HG03558 (cell line): Measurements from ENCODE around the gene MBD3L4.
"Not testable (repeated sequence)": the region's sequence is repeated elsewhere in the genome, so short reads cannot be mapped to it uniquely, and the experiment has no call there.

Experiments used
- ATAC-seq: cut with Tn5 transposase; IDR thresholded peaks from one replicate; pipeline ENCODE4 v1.9.1; 2021; ENCODE audit warnings: moderate number of reproducible peaks; ENCODE audit not compliant: unreplicated experiment; ENCODE audit errors: extremely low read depth

MBD3L4 gene

GRCh38 chr19:7040079-7040478, at the start of gene MBD3L4:
TSS of gene MBD3L4 (minus strand) at chr19:7040179. CDS start at chr19:7040144, 35 bp downstream.
- ATAC-seq: not testable (repeated sequence)

GRCh38 chr19:7088999-7089398, 49.0 kb upstream of the MBD3L4 start:
- ATAC-seq: no peak

GRCh38 chr19:7083076-7083956, 43.3 kb upstream of the MBD3L4 start:
- ATAC-seq: no peak

- ATAC-seq: no peak
These were observed 38.0 kb upstream of the MBD3L4 start for GRCh38 chr19:7078008-7078407.

GRCh38 chr19:7076151-7076550, 36.2 kb upstream of the MBD3L4 start:
- no peak for ATAC-seq

GRCh38 chr19:7074705-7075282, 34.8 kb upstream of the MBD3L4 start:
- no peak for ATAC-seq

- ATAC-seq: no peak
These were observed 32.6 kb upstream of the MBD3L4 start for GRCh38 chr19:7072541-7072940.

GRCh38 chr19:7069904-7070226, 29.9 kb upstream of the MBD3L4 start:
- ATAC-seq: no peak

- no peak for ATAC-seq
These were observed 29.3 kb upstream of the MBD3L4 start, which contains the start of gene ZNF557 for GRCh38 chr19:7069042-7069903. TSS of gene ZNF557 (plus strand) at chr19:7069703. CDS start at chr19:7075075, 5,372 bp downstream.

- no peak for ATAC-seq
These were observed 28.6 kb upstream of the MBD3L4 start for GRCh38 chr19:7068599-7068998.

GRCh38 chr19:7067716-7068115, 27.7 kb upstream of the MBD3L4 start:
- ATAC-seq: no peak

- not testable (repeated sequence) for ATAC-seq
These were observed 27.1 kb upstream of the MBD3L4 start for GRCh38 chr19:7067122-7067521.

- ATAC-seq: no peak
These were observed 23.9 kb upstream of the MBD3L4 start for GRCh38 chr19:7063764-7064418.

GRCh38 chr19:7063339-7063738, 23.4 kb upstream of the MBD3L4 start:
- ATAC-seq: no peak

- ATAC-seq: not testable (repeated sequence)
These were observed 20.0 kb upstream of the MBD3L4 start for GRCh38 chr19:7059977-7060376.

- ATAC-seq: not testable (repeated sequence)
These were observed 18.6 kb upstream of the MBD3L4 start, which contains the start of gene MBD3L3 for GRCh38 chr19:7058576-7058975. TSS of gene MBD3L3 (minus strand) at chr19:7058676. CDS start at chr19:7058605, 71 bp downstream.

- ATAC-seq: not testable (repeated sequence)
These were observed 16.4 kb upstream of the MBD3L4 start for GRCh38 chr19:7056371-7056770.

- not testable (repeated sequence) for ATAC-seq
These were observed 15.7 kb upstream of the MBD3L4 start for GRCh38 chr19:7055679-7056078.

GRCh38 chr19:7054635-7055368, 14.8 kb upstream of the MBD3L4 start:
- not testable (repeated sequence) for ATAC-seq
